BE2C (cell line): ENCODE results near the gene NDC1.

Experiments
- DNase-seq: peaks from one replicate; pipeline ENCODE4 v3.0.0-alpha.2; 2020
- H3K27me3 ChIP-seq: fragments of 250-450 bp; sonication (Bioruptor Pico); 2 replicates; pipeline ENCODE4 v1.5.1; 2020; ENCODE audit warnings: mild to moderate bottlenecking
- H3K36me3 ChIP-seq: fragments of 250-450 bp; sonication (Bioruptor Pico); 2 replicates; pipeline ENCODE4 v1.5.1; 2020; ENCODE audit warnings: mild to moderate bottlenecking
- H3K4me1 ChIP-seq: fragments of 250-450 bp; sonication (Bioruptor Pico); 2 replicates; pipeline ENCODE4 v1.5.1; 2020
- H3K4me3 ChIP-seq: 2 replicates; pipeline ENCODE4 v1.5.1; 2011; ENCODE audit warnings: low read depth, low read length
- H3K9me3 ChIP-seq: fragments of 250-450 bp; sonication (Bioruptor Pico); 2 replicates; pipeline ENCODE4 v1.5.1; 2020
- CTCF ChIP-seq: IDR thresholded peaks from 2 replicates; pipeline ENCODE4 v1.5.1; 2012; ENCODE audit warnings: mild to moderate bottlenecking, low read depth, low read length

Gene NDC1

DNA sequence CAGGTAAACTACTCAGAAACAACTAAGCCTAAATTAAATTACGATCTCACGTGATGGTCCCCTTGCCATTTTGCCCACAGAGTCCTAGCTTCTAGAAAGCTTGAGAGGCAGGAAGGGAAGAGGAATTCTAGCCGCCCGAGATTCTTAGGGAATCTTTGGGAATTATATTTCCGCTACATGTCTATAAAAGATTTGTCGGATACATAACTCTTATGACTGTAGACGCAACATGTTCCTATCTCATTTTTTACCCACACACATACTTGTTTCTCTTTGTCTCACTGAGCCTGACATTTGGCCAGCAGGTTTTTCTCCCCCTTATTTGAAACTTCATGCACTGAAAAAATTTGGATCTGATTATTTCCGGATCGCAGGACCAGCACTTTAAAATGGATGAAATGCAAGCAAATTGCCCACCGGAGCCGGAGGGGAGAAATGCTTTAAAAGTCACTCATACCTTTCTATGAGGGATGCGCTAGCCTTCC, 104.6 kb downstream of the NDC1 start:
- Histone ChIP-seq H3K27me3 (peaks cover 15% of the 10 kb centered on the region), H3K36me3 (no peaks in the 10 kb centered on the region), H3K9me3 (no peaks in the 10 kb centered on the region), H3K4me1 (no peaks in the 10 kb centered on the region), H3K4me3 (no peak overlapping the region)
- DNase-seq: no peak
- TF ChIP-seq CTCF: no peak

DNA sequence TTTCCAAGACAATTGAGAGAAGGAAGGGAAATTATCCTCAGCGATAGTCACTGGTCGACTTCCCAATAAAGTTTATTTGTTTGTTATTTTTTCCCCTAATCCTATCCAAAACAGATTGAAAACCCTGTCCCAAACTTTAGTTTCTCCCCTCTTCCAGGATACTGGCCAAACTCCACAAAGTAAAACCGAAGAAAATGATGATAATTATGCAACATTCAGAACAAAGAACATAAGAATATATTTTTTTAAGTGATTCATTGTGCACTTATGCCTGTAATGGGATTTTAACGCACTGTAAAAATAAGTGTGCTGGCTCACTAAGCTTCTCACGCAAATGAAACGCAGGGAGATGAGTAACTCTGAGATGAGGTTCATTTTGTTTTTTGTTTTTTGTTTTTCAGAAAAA, 105.2 kb downstream of the NDC1 start:
- Histone ChIP-seq H3K27me3 (peaks cover 10% of the 10 kb centered on the region), H3K36me3 (no peaks in the 10 kb centered on the region), H3K9me3 (no peaks in the 10 kb centered on the region), H3K4me3 (no peak overlapping the region), H3K4me1 (no peaks in the 10 kb centered on the region)
- no peak for DNase-seq
- TF ChIP-seq CTCF: no peak

DNA sequence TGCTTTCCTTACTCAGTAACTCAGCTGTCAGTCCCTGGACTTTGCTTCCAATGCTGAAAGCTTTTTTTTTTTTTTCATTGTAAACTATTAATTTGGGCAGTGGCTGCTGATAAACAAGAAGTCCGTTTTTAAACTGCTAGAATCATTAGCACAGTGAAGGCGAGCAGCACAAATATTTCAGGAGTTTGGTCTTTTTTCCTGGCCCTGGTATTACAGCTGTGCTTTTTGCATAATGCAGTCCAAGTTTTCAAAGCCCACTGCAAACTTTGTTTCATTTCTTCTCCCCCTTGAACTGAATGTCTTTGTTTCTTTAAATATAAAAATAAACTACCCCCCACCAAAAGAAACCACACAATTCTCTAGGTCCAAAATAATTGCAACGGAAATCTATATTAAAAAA, 105.7 kb downstream of the NDC1 start:
- Histone ChIP-seq H3K4me3 (no peak overlapping the region), H3K9me3 (no peaks in the 10 kb centered on the region)

DNA sequence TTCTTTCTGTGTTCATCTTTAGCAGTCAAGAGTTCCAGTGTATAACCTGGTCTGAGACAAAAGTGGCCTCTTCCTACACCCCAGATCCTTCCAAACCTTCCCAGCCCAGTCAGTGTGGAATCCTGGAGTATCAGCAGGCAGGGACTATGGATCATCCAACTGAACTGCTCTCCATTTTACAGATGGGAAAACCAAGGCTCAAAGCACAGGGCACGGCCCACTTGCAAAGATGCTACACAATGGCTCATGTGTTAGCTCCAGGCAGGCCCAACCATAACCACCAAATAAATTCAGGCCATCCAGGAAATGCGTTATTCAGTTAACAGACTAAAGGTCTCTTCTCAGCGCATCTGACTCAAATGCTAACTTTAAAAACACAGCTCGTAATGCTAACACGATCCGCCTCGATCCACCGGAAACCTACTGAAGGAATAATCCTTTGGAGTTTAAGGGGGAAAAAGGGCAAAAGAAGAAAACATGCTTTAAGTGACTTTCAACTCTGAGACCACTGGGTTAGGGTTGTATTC, 106.3 kb downstream of the NDC1 start:
- no peak for DNase-seq
- TF ChIP-seq CTCF: no peak
- H3K27me3 ChIP-seq: no peaks in the 10 kb centered on the region
- H3K36me3 ChIP-seq: no peaks in the 10 kb centered on the region
- H3K4me1 ChIP-seq: no peaks in the 10 kb centered on the region
- no peaks in the 10 kb centered on the region for H3K9me3 ChIP-seq
- H3K4me3 ChIP-seq: no peak overlapping the region

More for the DNA sequence above, 105.7 kb downstream of the NDC1 start:
- Histone ChIP-seq H3K27me3 (peaks cover 5% of the 10 kb centered on the region), H3K4me1 (no peaks in the 10 kb centered on the region), H3K36me3 (no peaks in the 10 kb centered on the region)
- TF ChIP-seq CTCF: no peak
- no peak for DNase-seq

- TF ChIP-seq CTCF: no peak
- H3K4me1 ChIP-seq: no peaks in the 10 kb centered on the region
- no peaks in the 10 kb centered on the region for H3K36me3 ChIP-seq
- H3K27me3 ChIP-seq: no peaks in the 10 kb centered on the region
- H3K9me3 ChIP-seq: no peaks in the 10 kb centered on the region
- H3K4me3 ChIP-seq: no peak overlapping the region
- no peak for DNase-seq
Measured at GRCh38 chr1:53731043-53731600, 107.0 kb downstream of the NDC1 start.

DNA sequence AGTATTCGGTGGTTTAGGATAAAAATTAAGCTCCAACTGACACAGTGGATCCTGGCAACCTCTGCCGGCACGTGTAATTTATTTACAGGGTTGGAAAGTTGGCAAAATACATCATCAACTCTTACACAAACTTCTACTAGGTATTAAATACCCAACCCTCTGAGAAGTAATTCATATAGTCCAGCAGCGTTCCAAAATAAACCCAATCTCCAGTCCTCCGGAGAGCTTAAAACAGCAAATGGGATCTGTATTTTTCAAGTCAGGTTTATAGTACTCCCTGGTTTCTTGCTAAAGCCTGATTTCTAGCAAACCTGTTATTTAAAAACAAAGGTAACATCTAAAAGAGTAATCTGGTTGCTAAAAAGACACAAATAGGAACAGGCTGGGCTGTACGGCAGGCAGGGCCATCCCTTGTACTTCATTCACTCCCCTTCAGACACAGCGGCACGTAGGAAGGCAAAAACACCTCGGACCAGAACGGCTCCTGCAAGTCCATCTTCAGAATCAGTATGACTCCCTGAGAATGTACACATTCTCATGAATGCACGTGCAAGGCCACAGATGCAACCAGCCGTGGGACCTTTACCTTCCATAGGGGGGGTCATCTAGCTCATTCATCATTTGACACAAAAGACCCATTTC, 107.8 kb downstream of the NDC1 start:
- Histone ChIP-seq H3K4me1 (no peaks in the 10 kb centered on the region), H3K4me3 (no peak overlapping the region), H3K27me3 (no peaks in the 10 kb centered on the region), H3K36me3 (no peaks in the 10 kb centered on the region), H3K9me3 (no peaks in the 10 kb centered on the region)
- no peak for DNase-seq
- TF ChIP-seq CTCF: no peak
